Brain microvascular endothelial cell (primary cell): ENCODE results near the gene AP2B1.
"Not testable (repeated sequence)": the region's sequence is repeated elsewhere in the genome, so short reads cannot be mapped to it uniquely, and the experiment has no call there.

Source experiments
- DNase-seq: peaks from one replicate; pipeline ENCODE4 v3.0.0-alpha.2; 2020
- H3K27ac ChIP-seq: fragments of 250-450 bp; sonication (Bioruptor Pico); 2 replicates; pipeline ENCODE4 v1.5.1; 2020; ENCODE audit warnings: mild to moderate bottlenecking, moderate library complexity
- H3K27me3 ChIP-seq: fragments of 250-450 bp; sonication (Bioruptor Pico); replicated peaks from 2 replicates; pipeline ENCODE4 v1.5.1; 2020; ENCODE audit warnings: mild to moderate bottlenecking
- H3K36me3 ChIP-seq: fragments of 250-450 bp; sonication (Bioruptor Pico); replicated peaks from 2 replicates; pipeline ENCODE4 v1.5.1; 2020; ENCODE audit warnings: mild to moderate bottlenecking
- H3K4me3 ChIP-seq: 2 replicates; pipeline ENCODE4 v1.5.1; 2011; ENCODE audit warnings: low read depth, mild to moderate bottlenecking, control low read depth, low read length, moderate library complexity
- CTCF ChIP-seq: IDR thresholded peaks from 2 replicates; pipeline ENCODE4 v1.5.1; 2011; ENCODE audit warnings: low read depth, mild to moderate bottlenecking, moderate library complexity, low read length, control low read depth, inconsistent platforms; ENCODE audit errors: missing control alignments
- in situ Hi-C: cut with HindIII; loops from 2 replicates; pipeline ENCODE4 v1.10.0; 2017; ENCODE audit warnings: low sequenced_read_pairs, low pct_ligation_motif_present

AP2B1 gene

GRCh38 chr17:35748341-35748841 is 161.3 kb downstream of the AP2B1 start:
- H3K4me3 ChIP-seq, result no peak overlapping the region
- in situ Hi-C loops, result no loop called here

GRCh38 chr17:35748979-35749378 is 161.9 kb downstream of the AP2B1 start:
- H3K36me3 ChIP-seq, result no peaks in the 10 kb centered on the region
- no peak for TF ChIP-seq CTCF
- no peak overlapping the region for H3K27ac ChIP-seq
- DNase-seq, result no peak
- no peak overlapping the region for H3K4me3 ChIP-seq
- H3K27me3 ChIP-seq, result peaks cover 27% of the 10 kb centered on the region
- in situ Hi-C loops, result no loop called here

More at GRCh38 chr17:35748341-35748841, 161.3 kb downstream of the AP2B1 start:
- no peak for DNase-seq
- H3K27me3 ChIP-seq, result peaks cover 27% of the 10 kb centered on the region
- no peaks in the 10 kb centered on the region for H3K36me3 ChIP-seq
- H3K27ac ChIP-seq, result no peak overlapping the region
- no peak for TF ChIP-seq CTCF

GRCh38 chr17:35749560-35750412 is 162.7 kb downstream of the AP2B1 start:
- DNase-seq, result no peak
- H3K4me3 ChIP-seq, result peak overlapping the region; percentile 15
- in situ Hi-C loops, result no loop called here
- no peak overlapping the region for H3K27ac ChIP-seq
- TF ChIP-seq CTCF, result no peak
- H3K27me3 ChIP-seq, result peaks cover 27% of the 10 kb centered on the region
- no peaks in the 10 kb centered on the region for H3K36me3 ChIP-seq

GRCh38 chr17:35750526-35751395 is 163.6 kb downstream of the AP2B1 start:
- no peak for DNase-seq
- TF ChIP-seq CTCF, result no peak
- Histone ChIP-seq H3K36me3 (no peaks in the 10 kb centered on the region), H3K27ac (no peak overlapping the region), H3K27me3 (peaks cover 27% of the 10 kb centered on the region), H3K4me3 (no peak overlapping the region)
- in situ Hi-C loops, result no loop called here

- DNase-seq, H3K27ac ChIP-seq, H3K36me3 ChIP-seq, H3K4me3 ChIP-seq, in situ Hi-C loops: not testable (repeated sequence)
- H3K27me3 ChIP-seq, result peaks cover 27% of the 10 kb centered on the region
These were observed 164.4 kb downstream of the AP2B1 start for GRCh38 chr17:35751541-35751940.

GRCh38 chr17:35752471-35752870 is 165.3 kb downstream of the AP2B1 start:
- in situ Hi-C loops, result no loop called here
- H3K27me3 ChIP-seq, result peaks cover 27% of the 10 kb centered on the region

More at GRCh38 chr17:35752471-35752870, 165.3 kb downstream of the AP2B1 start:
- Histone ChIP-seq H3K36me3 (no peaks in the 10 kb centered on the region), H3K4me3 (no peak overlapping the region), H3K27ac (no peak overlapping the region)
- TF ChIP-seq CTCF, result no peak
- DNase-seq, result no peak
